HG03095 (cell line): ENCODE measurements around the gene GLRA3.
"Not testable (repeated sequence)": the region's sequence is repeated elsewhere in the genome, so short reads cannot be mapped to it uniquely, and the experiment has no call there.

Experiments
- ATAC-seq: cut with Tn5 transposase; IDR thresholded peaks from one replicate; pipeline ENCODE4 v1.9.1; 2021; ENCODE audit warnings: moderate library complexity; ENCODE audit not compliant: unreplicated experiment

The GLRA3 gene

GRCh38 chr4:174813292-174813691, 15.8 kb downstream of the GLRA3 start:
- ATAC-seq: no peak

GRCh38 chr4:174810834-174811233, 18.2 kb downstream of the GLRA3 start:
- ATAC-seq: no peak

DNA sequence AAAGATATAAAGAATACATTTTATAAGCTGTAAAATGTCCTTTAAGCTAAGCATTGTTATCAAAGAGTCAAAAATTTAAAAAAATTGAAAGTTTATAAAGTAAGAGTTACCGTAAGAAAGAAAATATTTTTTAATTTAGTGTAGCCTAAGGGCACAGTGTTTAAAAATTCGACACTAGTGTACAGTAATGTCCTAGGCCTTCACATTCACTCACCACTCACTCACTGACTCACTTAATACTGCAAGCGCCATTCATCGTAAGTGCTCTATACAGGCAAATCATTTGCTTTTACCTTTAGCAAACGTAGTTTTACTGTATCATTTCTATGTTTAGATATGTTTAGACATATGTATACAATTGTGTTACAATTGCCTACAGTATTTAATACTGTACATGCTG, 20.2 kb downstream of the GLRA3 start:
- no peak for ATAC-seq

GRCh38 chr4:174808119-174808518, 20.9 kb downstream of the GLRA3 start:
- ATAC-seq: no peak

GRCh38 chr4:174805746-174806145, 23.3 kb downstream of the GLRA3 start:
- ATAC-seq: no peak

DNA sequence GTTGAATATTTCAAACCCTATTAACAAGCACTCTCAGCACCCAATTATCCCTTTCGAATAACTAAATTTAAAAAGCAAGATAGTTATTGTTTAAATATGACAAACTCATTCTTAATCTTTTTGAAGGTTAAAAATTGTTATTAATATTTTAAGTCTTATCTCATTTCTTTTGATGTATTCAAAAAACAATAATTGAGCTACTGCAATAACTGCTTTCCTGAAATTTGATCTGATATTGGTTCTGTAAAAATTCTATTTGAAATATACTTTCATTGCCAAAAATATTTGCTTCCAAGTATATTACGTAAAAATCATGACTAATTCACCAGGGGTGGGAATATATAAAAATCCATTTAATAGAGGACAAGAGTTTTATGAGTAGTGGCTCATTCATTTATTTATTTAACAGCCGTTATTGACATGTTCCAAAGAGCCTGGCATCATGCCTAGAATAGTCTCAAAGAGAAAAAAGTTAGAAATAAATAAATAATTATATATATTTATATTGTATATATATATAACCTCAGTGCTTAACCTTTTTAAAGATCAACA, 34.4 kb downstream of the GLRA3 start:
- ATAC-seq: no peak

DNA sequence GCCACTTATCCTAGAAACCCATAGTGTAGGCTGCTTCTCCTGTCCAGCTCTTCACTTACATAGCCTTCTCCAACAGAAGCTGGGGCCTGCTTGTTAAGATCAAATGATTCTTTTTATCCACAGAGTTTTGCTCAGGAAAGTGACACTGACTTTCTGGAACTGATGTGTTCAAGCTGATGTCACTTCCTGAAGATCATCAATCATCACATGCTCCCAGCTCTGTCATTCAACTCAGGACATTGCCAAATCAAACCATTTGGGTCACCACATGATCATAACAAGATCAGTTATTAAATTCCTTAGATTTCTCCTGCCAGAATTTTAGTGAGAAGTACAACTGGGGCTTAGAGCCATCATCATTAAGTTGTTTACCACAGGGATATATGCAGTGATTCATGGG, 39.4 kb downstream of the GLRA3 start:
- ATAC-seq: no peak

DNA sequence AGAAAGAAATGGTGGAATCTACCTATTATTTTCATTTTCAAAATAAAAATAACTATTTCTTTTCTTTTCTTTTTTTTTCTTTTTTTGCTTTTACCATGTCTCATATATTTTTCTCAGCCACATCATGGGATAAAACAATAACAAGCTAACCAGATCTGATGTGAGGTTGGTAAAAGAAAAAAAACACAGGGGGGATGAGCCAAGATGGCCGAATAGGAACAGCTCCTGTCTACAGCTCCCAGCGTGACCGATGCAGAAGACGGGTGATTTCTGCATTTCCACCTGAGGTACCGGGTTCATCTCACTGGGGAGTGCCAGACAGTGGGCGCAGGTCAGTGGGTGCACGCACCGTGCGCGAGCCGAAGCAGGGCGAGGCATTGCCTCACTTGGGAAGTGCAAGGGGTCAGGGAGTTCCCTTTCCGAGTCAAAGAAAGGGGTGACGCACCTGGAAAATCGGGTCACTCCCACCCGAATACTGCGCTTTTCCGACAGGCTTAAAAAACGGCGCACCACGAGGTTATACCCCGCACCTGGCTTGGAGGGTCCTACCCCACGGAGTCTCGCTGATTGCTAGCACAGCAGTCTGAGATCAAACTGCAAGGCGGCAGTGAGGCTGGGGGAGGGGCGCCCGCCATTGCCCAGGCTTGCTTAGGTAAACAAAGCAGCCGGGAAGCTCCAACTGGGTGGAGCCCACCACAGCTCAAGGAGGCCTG, 50.6 kb downstream of the GLRA3 start:
- not testable (repeated sequence) for ATAC-seq

DNA sequence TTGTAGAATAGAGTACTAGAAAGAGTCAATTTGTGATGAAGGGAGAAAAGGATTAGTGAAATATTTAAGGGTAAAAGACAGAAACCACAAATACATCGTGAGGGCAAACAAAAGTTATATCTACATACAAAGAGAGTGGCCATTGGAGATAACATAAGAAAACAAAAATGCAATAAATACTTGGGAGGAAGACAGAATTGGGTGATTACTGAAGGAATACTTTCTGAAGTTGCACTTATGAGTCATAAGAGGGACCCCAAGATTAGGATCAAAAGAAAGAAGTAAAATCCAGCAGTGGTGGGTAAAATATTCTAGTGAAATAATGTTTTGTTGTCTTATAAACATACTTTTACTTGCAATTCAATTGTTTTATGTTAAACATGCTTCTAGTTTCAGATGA, 53.7 kb downstream of the GLRA3 start:
- ATAC-seq: no peak

GRCh38 chr4:174764105-174764729, 64.8 kb downstream of the GLRA3 start:
- ATAC-seq: no peak

DNA sequence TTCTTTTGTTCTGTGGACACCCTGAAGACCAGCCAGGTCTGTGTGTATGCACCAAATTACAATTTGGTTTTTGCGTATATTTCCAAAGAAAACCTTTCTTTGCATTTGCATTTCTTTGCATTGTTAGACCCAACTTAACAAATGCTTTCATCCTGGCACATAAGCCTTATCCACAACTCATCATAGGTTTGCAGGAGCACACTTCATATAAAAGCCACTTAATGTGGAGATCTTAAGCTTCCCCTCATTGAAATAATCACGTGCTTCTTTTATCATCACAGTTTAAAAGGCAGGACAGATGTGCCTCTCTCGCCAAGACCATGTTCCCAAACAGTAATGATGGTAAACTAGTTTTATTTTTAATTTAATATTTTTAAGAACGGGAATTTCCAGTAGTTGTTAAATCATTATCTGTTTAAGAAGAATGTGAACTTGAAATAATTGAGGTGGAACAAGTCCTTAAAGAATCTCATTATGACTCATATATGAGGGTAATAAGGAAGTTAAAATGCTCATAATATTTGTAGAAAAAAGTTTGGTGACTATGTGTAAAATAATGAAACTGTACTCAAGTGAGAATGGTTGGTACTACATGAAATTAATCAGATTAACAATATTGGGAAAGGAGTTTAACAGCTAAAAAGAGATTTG, 65.5 kb downstream of the GLRA3 start:
- no peak for ATAC-seq

DNA sequence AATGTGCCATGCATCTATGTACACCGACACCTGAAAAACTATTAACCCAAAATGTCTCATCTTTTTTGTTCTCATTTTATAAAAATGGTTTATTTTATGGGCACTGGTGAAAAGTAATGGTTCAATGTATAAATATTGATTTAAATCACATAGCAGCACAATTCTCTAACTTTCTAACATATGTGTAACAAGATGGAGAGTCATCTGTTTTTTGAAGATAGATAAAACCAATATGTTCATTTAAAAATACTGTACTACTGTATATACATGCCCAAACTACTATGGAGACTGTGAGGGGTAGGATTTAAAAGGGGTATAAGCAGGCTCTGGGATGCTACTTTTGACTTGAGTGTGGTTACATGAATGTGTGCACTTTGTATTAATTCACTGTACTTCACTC, 67.6 kb downstream of the GLRA3 start:
- no peak for ATAC-seq

GRCh38 chr4:174757736-174758135, 71.3 kb downstream of the GLRA3 start:
- no peak for ATAC-seq

- ATAC-seq: no peak
These were observed 76.0 kb downstream of the GLRA3 start for GRCh38 chr4:174753021-174753420.

- ATAC-seq: no peak
These were observed 77.0 kb downstream of the GLRA3 start for GRCh38 chr4:174752026-174752425.

- no peak for ATAC-seq
These were observed 80.0 kb downstream of the GLRA3 start for GRCh38 chr4:174749091-174749490.

GRCh38 chr4:174746710-174747109, 82.3 kb downstream of the GLRA3 start:
- no peak for ATAC-seq

- no peak for ATAC-seq
These were observed 86.5 kb downstream of the GLRA3 start for GRCh38 chr4:174742561-174742960.

- ATAC-seq: no peak
These were observed 89.5 kb downstream of the GLRA3 start for GRCh38 chr4:174739576-174739975.

DNA sequence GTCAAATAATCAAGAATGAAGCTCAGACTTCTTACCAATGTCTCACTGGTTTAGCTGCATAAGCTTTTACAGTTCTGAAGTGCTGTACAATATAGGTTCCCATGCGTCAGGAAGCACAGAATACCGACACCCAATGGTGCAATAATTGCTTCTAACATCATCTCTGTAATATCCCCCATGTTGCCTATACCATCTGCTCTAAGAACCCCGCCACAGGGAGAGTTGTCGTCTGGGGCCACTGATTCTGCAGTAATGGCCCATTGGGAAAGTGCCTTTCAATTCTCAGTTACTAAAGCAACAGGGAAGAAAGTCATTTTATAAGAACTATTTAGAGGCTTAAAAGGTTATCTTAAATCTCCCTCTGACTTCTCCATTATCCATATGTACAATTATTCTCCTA, 94.9 kb downstream of the GLRA3 start:
- no peak for ATAC-seq

DNA sequence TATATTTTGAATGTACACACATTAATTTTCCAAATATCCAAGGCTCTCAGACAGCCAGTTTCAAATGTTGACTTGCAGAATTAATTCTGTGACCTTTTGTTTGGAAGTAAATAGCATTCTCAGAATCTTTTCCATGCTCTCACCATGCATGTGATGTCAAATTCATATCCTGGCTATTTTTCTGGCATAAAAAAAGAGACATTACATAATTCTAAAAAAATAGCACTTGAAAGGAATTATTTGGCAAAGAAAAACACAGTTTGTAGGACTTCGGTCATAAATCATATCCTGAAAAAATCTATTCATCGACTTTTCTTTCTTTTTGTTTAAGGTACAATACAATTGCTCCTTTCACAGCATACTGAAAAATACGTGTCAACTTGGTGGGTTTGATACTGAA, 111.2 kb downstream of the GLRA3 start:
- ATAC-seq: no peak
